Esophagus muscularis mucosa (tissue), 4 donors: ENCODE results near the gene PSME1.

Source experiments
- CTCF ChIP-seq, 3 experiments: fragments of 200-600 bp in 2 of 3; fragments of 450-650 bp in 1 of 3; sonication (generic) in 2 of 3; IDR thresholded peaks; one replicate each; pipeline ENCODE4 v1.5.1; 2017 to 2019; ENCODE audit warnings: antibody characterized with exemption in 3 of 3, mild to moderate bottlenecking in 2 of 3, moderate library complexity in 1 of 3
- EP300 ChIP-seq: sonication (generic); formaldehyde crosslinking; IDR thresholded peaks from one replicate; pipeline ENCODE4 v1.6.1; 2017; ENCODE audit warnings: antibody characterized with exemption
- POLR2AphosphoS5 ChIP-seq, 2 donors: sonication (generic); formaldehyde crosslinking; IDR thresholded peaks; one replicate each; pipeline ENCODE4 v1.6.1; 2017; ENCODE audit warnings: antibody characterized with exemption in 2 of 2

DNA sequence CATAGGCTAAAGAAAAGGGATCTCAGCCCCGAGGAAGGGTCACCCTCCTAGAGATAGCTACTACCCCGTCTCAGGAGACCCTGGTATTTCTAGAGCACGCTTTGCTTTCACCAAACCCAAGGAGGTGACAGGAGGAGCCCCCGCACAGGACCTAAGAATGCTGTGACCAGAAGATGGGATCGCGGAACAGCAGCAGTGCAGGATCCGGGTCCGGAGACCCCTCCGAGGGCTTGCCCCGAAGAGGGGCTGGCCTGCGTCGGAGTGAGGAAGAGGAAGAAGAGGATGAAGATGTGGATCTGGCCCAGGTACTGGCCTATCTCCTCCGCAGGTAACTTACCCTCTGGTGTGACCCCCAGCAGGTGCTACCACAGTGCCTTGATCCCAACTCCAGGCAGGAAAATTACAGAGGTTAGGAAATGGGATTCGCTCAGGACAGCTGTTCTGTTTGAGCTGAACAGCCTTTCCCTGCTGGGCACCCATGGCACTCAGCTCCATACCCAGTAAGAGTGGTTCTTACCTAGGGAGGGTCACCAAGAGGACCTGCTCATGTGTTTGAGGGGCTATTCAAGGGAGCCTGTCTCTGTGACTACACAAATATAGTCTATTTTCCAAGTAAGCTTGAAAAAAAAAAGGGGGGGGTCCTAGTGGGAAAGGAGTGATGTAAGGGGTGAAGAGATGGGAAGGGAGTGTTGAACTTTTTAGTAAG lies 20.4 kb upstream of the PSME1 start:
- TF ChIP-seq CTCF (IDR thresholded peaks at IDR 0.05) (no peak), EP300 (no peak), POLR2AphosphoS5 (IDR thresholded peaks at IDR 0.05) (no peak)
